ENCODE results near the gene FBXW11.

The FBXW11 gene

DNA sequence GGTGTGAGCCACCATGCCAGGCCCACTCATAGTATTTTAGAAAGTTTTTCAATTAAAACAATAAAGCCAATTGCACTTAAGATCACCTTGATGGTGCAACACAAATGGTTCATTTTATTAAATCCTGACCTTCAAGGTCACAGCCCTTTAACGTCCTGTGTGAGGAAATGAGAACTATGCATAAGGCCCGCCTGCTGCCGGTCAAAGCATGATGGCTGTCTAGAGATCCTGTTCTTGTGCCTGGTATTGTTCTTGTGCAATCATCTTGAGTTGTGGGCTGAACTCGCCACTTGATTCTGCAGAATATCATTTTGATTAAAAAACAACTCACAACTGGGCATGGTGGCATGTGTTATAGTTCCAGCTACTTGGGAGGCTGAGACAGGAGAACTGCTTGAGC is 43.6 kb upstream of the FBXW11 start:
- no peak for TF ChIP-seq EZH2phosphoT487 (IDR thresholded peaks at IDR 0.05; ENCODE audit: borderline replicate concordance)
- TF ChIP-seq, protein P1, sequence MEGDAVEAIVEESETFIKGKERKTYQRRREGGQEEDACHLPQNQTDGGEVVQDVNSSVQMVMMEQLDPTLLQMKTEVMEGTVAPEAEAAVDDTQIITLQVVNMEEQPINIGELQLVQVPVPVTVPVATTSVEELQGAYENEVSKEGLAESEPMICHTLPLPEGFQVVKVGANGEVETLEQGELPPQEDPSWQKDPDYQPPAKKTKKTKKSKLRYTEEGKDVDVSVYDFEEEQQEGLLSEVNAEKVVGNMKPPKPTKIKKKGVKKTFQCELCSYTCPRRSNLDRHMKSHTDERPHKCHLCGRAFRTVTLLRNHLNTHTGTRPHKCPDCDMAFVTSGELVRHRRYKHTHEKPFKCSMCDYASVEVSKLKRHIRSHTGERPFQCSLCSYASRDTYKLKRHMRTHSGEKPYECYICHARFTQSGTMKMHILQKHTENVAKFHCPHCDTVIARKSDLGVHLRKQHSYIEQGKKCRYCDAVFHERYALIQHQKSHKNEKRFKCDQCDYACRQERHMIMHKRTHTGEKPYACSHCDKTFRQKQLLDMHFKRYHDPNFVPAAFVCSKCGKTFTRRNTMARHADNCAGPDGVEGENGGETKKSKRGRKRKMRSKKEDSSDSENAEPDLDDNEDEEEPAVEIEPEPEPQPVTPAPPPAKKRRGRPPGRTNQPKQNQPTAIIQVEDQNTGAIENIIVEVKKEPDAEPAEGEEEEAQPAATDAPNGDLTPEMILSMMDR (conservative IDR thresholded peaks at IDR 0.05; ENCODE audit: low read length), result no peak
- Histone ChIP-seq H3F3A (ENCODE audit: low read depth) (no peaks in the 10 kb centered on the region), H3K4me1 (ENCODE audit: insufficient read depth, low read length, poor library complexity, severe bottlenecking) (no peaks in the 10 kb centered on the region), H3K27me3 (ENCODE audit: insufficient read depth, low read length, poor library complexity, severe bottlenecking) (no peaks in the 10 kb centered on the region), H2AFZ (ENCODE audit: low read length) (no peak overlapping the region), H3K9me2 (replicated peaks; ENCODE audit: low read depth, low read length) (no peaks in the 10 kb centered on the region), H3K9me3 (ENCODE audit: insufficient read depth, low read depth, low read length) (no peaks in the 10 kb centered on the region), H3K79me2 (ENCODE audit: insufficient read depth, low read length) (no peaks in the 10 kb centered on the region), H3K9ac (ENCODE audit: low read depth, low read length, poor library complexity, severe bottlenecking) (no peak overlapping the region), H3K4me3 (ENCODE audit: low read length, poor library complexity, severe bottlenecking) (no peak overlapping the region), H4K20me1 (ENCODE audit: insufficient read depth, low read length, poor library complexity, severe bottlenecking) (no peaks in the 10 kb centered on the region), H3K36me3 (ENCODE audit: insufficient read depth, low read length) (peaks cover 53% of the 10 kb centered on the region; the same call in 1 of the 2 replicates), H3K4me2 (ENCODE audit: low read depth, low read length, poor library complexity, severe bottlenecking) (no peak overlapping the region)

DNA sequence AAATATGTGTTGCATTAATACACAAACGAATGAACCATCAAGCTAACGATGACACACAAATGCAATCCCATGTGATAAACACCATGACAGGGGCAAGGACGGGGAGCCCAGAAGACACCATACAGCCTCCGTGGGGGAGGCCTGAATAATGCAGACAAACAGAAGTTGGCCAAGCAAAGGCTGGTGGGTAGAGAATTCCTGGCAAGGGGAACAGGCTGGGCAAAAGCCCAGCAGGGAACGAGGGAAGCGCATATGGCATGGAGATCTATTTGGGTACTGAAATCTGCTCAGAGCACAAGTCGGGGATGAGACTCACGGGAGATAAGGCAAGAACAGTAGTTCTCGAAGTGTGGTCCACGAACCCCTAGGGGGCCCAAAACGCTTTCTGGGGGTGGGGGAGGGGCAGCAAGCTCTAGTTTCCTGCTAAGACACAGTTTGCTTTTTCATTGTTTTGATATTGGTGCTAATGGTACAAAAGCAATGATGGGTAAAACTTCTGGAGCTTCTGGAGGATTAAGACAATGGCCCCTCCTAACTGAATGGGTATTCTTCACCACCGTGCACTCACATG is 42.9 kb upstream of the FBXW11 start:
- Histone ChIP-seq H3F3A (ENCODE audit: low read depth) (no peaks in the 10 kb centered on the region), H3K27me3 (ENCODE audit: insufficient read depth, low read length, poor library complexity, severe bottlenecking) (no peaks in the 10 kb centered on the region), H3K9me2 (replicated peaks; ENCODE audit: low read depth, low read length) (no peaks in the 10 kb centered on the region), H3K4me2 (ENCODE audit: low read depth, low read length, poor library complexity, severe bottlenecking) (no peak overlapping the region), H2AFZ (ENCODE audit: low read length) (no peak overlapping the region), H3K9me3 (ENCODE audit: insufficient read depth, low read depth, low read length) (no peaks in the 10 kb centered on the region), H3K9ac (ENCODE audit: low read depth, low read length, poor library complexity, severe bottlenecking) (no peak overlapping the region), H4K20me1 (ENCODE audit: insufficient read depth, low read length, poor library complexity, severe bottlenecking) (no peaks in the 10 kb centered on the region), H3K4me3 (ENCODE audit: low read length, poor library complexity, severe bottlenecking) (no peak overlapping the region), H3K36me3 (ENCODE audit: insufficient read depth, low read length) (peaks cover 53% of the 10 kb centered on the region; the same call in 1 of the 2 replicates), H3K79me2 (ENCODE audit: insufficient read depth, low read length) (no peaks in the 10 kb centered on the region), H3K4me1 (ENCODE audit: insufficient read depth, low read length, poor library complexity, severe bottlenecking) (no peaks in the 10 kb centered on the region)
- TF ChIP-seq EZH2phosphoT487 (IDR thresholded peaks at IDR 0.05; ENCODE audit: borderline replicate concordance), result no peak
- TF ChIP-seq, protein P1 (conservative IDR thresholded peaks at IDR 0.05; ENCODE audit: low read length), result no peak

DNA sequence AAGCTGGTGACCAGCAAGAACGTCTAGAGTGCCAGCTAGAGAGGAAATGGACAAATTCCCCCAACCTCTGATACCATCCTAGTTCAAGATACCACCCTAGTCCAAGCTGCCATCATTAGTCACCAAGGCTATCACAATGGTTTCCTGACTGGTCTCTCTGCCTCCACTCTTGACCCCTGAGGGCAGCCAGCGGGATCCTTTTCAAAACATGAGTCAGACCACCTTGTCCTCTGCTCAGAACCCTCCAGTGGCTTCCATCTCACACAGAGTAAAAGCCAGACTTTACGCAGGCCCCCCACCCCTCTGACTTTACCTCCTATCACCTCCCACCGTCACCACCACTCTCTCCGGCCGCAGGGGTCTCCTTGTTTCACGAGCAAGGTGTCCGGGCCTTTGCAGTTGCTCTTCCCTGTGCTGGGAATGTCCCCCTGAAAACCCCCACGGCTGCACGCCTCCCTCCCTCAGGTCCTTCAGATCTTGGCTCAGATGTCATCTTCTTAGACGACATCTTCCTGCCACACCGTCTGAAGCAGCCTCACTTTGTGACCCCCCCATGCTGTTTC is 42.2 kb upstream of the FBXW11 start:
- H3K36me3 ChIP-seq (ENCODE audit: insufficient read depth, low read length), result peaks cover 59% of the 10 kb centered on the region; the same call in 1 of the 2 replicates
- no peaks in the 10 kb centered on the region for H3F3A ChIP-seq (ENCODE audit: low read depth)
- no peaks in the 10 kb centered on the region for H4K20me1 ChIP-seq (ENCODE audit: insufficient read depth, low read length, poor library complexity, severe bottlenecking)
- H3K4me2 ChIP-seq (ENCODE audit: low read depth, low read length, poor library complexity, severe bottlenecking), result no peak overlapping the region
- H3K4me1 ChIP-seq (ENCODE audit: insufficient read depth, low read length, poor library complexity, severe bottlenecking), result no peaks in the 10 kb centered on the region
- no peaks in the 10 kb centered on the region for H3K9me2 ChIP-seq (replicated peaks; ENCODE audit: low read depth, low read length)
- H3K9me3 ChIP-seq (ENCODE audit: insufficient read depth, low read depth, low read length), result no peaks in the 10 kb centered on the region
- TF ChIP-seq, protein P1 (conservative IDR thresholded peaks at IDR 0.05; ENCODE audit: low read length), result no peak
- no peak for TF ChIP-seq EZH2phosphoT487 (IDR thresholded peaks at IDR 0.05; ENCODE audit: borderline replicate concordance)
- H3K27me3 ChIP-seq (ENCODE audit: insufficient read depth, low read length, poor library complexity, severe bottlenecking), result no peaks in the 10 kb centered on the region
- H2AFZ ChIP-seq (ENCODE audit: low read length), result no peak overlapping the region
- H3K79me2 ChIP-seq (ENCODE audit: insufficient read depth, low read length), result no peaks in the 10 kb centered on the region
- no peak overlapping the region for H3K4me3 ChIP-seq (ENCODE audit: low read length, poor library complexity, severe bottlenecking)
- H3K9ac ChIP-seq (ENCODE audit: low read depth, low read length, poor library complexity, severe bottlenecking), result no peak overlapping the region

Measured in Loucy (cell line).